GM23338 (cell line): ENCODE measurements around the gene CDK2. TPM values are rescaled to one million over a fixed set of nuclear protein-coding genes. Genes with fewer than 3 reads are reported as not detected.
"Not testable (repeated sequence)": the region's sequence is repeated elsewhere in the genome, so short reads cannot be mapped to it uniquely, and the experiment has no call there.

Experiments used
- ATAC-seq: fragments of 200-7000 bp; cut with Tn5 transposase; 3 replicates; pipeline ENCODE4 v1.9.1; 2020
- DNase-seq: peaks from one replicate; pipeline ENCODE4 v3.0.0-alpha.2; 2015; ENCODE audit warnings: low spot score
- H2AFZ ChIP-seq: fragments of 200-600 bp; sonication (generic); 2 replicates; pipeline ENCODE4 v1.8.0; 2016; ENCODE audit warnings: antibody characterized with exemption, mild to moderate bottlenecking, moderate library complexity
- H3F3A ChIP-seq: fragments of 200-600 bp; sonication (generic); replicated peaks from 2 replicates; pipeline ENCODE4 v1.8.0; 2017; ENCODE audit warnings: antibody characterized with exemption, mixed run types, low read depth
- H3K27ac ChIP-seq: fragments of 200-600 bp; sonication (generic); 2 replicates; pipeline ENCODE4 v1.6.1; 2016; ENCODE audit warnings: low read depth
- H3K27me3 ChIP-seq: fragments of 200-600 bp; sonication (generic); 2 replicates; pipeline ENCODE4 v1.8.0; 2016; ENCODE audit warnings: mild to moderate bottlenecking, mixed run types, moderate library complexity; ENCODE audit not compliant: insufficient read depth
- H3K36me3 ChIP-seq: fragments of 200-600 bp; sonication (generic); 2 replicates; pipeline ENCODE4 v1.8.0; 2016; ENCODE audit warnings: mild to moderate bottlenecking; ENCODE audit not compliant: insufficient read depth
- H3K4me1 ChIP-seq: fragments of 200-600 bp; sonication (generic); 2 replicates; pipeline ENCODE4 v1.8.0; 2016; ENCODE audit warnings: mild to moderate bottlenecking, moderate library complexity; ENCODE audit not compliant: insufficient read depth
- H3K4me2 ChIP-seq: fragments of 200-600 bp; sonication (generic); 2 replicates; pipeline ENCODE4 v1.7.1; 2017; ENCODE audit warnings: mixed run types
- H3K4me3 ChIP-seq: fragments of 200-600 bp; sonication (generic); 2 replicates; pipeline ENCODE4 v1.6.1; 2016; ENCODE audit warnings: mixed run types
- H3K79me2 ChIP-seq: fragments of 200-600 bp; sonication (generic); replicated peaks from 2 replicates; pipeline ENCODE4 v1.8.0; 2017; ENCODE audit warnings: mild to moderate bottlenecking; ENCODE audit not compliant: insufficient read depth
- H3K9me2 ChIP-seq: fragments of 200-600 bp; sonication (generic); 2 replicates; pipeline ENCODE4 v1.8.0; 2017; ENCODE audit not compliant: insufficient read depth
- H4K20me1 ChIP-seq: fragments of 200-600 bp; sonication (generic); replicated peaks from 2 replicates; pipeline ENCODE4 v1.8.0; 2017; ENCODE audit warnings: mild to moderate bottlenecking; ENCODE audit not compliant: insufficient read depth
- H3K27ac Mint-ChIP-seq: 2 replicates; pipeline ENCODE4 v1.8.0; 2020; ENCODE audit warnings: inconsistent platforms, mild to moderate bottlenecking, moderate library complexity, mixed read lengths
- H3K27me3 Mint-ChIP-seq: 3 replicates; pipeline ENCODE4 v1.8.0; 2022; ENCODE audit warnings: low read depth, mild to moderate bottlenecking, moderate library complexity, mixed read lengths, inconsistent platforms; ENCODE audit not compliant: insufficient read depth, poor library complexity
- H3K36me3 Mint-ChIP-seq: 3 replicates; pipeline ENCODE4 v1.8.0; 2021; ENCODE audit warnings: low read depth, mild to moderate bottlenecking, inconsistent platforms, moderate library complexity, mixed read lengths
- H3K4me1 Mint-ChIP-seq: 3 replicates; pipeline ENCODE4 v1.8.0; 2020; ENCODE audit warnings: mild to moderate bottlenecking, inconsistent platforms, mixed read lengths
- H3K4me3 Mint-ChIP-seq: 3 replicates; pipeline ENCODE4 v1.8.0; 2021; ENCODE audit warnings: moderate library complexity, mild to moderate bottlenecking, inconsistent platforms, mixed read lengths
- H3K9me3 Mint-ChIP-seq: 3 replicates; pipeline ENCODE4 v1.8.0; 2020; ENCODE audit warnings: moderate library complexity, mild to moderate bottlenecking, inconsistent platforms, mixed read lengths
- CREB1 ChIP-seq: fragments of 250-450 bp; sonication (Bioruptor Pico); IDR thresholded peaks from 2 replicates; pipeline ENCODE4 v1.5.0; 2020; ENCODE audit warnings: low read depth, mild to moderate bottlenecking, moderate library complexity
- EZH2 ChIP-seq: fragments of 200-600 bp; sonication (generic); IDR thresholded peaks from one replicate; pipeline ENCODE4 v1.8.0; 2017; ENCODE audit warnings: antibody characterized with exemption, mild to moderate bottlenecking, low read depth; ENCODE audit not compliant: unreplicated experiment
- EZH2phosphoT487 ChIP-seq: fragments of 200-600 bp; sonication (generic); IDR thresholded peaks from one replicate; pipeline ENCODE4 v1.8.1; 2018; ENCODE audit warnings: antibody characterized with exemption; ENCODE audit not compliant: unreplicated experiment
- JUNB ChIP-seq: IDR thresholded peaks from one replicate; pipeline ENCODE4 v1.6.1; 2016; ENCODE audit warnings: antibody characterized with exemption; ENCODE audit not compliant: unreplicated experiment
- NANOG ChIP-seq: IDR thresholded peaks from 2 replicates; pipeline ENCODE4 v1.6.1; 2016; ENCODE audit warnings: antibody characterized with exemption, borderline replicate concordance
- POLR2AphosphoS5 ChIP-seq: IDR thresholded peaks from 2 replicates; pipeline ENCODE4 v1.6.1; 2016; ENCODE audit warnings: antibody characterized with exemption, low read depth
- ZNF114 ChIP-seq: fragments of 250-450 bp; sonication (Bioruptor Pico); IDR thresholded peaks from 2 replicates; pipeline ENCODE4 v1.5.0; 2020; ENCODE audit warnings: mild to moderate bottlenecking, moderate library complexity
- ZNF331 ChIP-seq: fragments of 250-450 bp; sonication (Bioruptor Pico); IDR thresholded peaks from 2 replicates; pipeline ENCODE4 v1.5.0; 2020; ENCODE audit warnings: low read depth, mild to moderate bottlenecking, moderate library complexity
- polyA plus RNA-seq: library from polyadenylated mRNA; unstranded; fragments of >200 nt; fragmentation: Nextera tagmentation; extraction: Ambion mirVana; gene quantifications from 2 replicates; pipeline ENCODE4 v1.2.1, GENCODE V29; 2016
- total RNA-seq: library from RNA; depleted of rRNA; stranded (reverse); fragments of >200 nt; shearing (Covaris generic); gene quantifications from 2 replicates; pipeline ENCODE4 v1.2.3, GENCODE V29; 2014
- TF ChIP-seq, protein P1 (sequence below): IDR thresholded peaks from 2 replicates; pipeline ENCODE4 v1.6.1; 2016; ENCODE audit warnings: antibody characterized with exemption
- TF ChIP-seq, protein P2 (sequence below), 2 experiments: fragments of 200-600 bp in 1 of 2; sonication (generic) in 1 of 2; conservative IDR thresholded peaks; 2 replicates each; pipeline versions ENCODE4 v1.5.1 to v1.6.1; 2016 to 2017; ENCODE audit warnings: antibody characterized with exemption in 2 of 2, low read depth in 2 of 2, mild to moderate bottlenecking in 2 of 2, moderate library complexity in 1 of 2

The CDK2 gene
- total and polyA plus RNA-seq, 2 experiments from 2014 or later = 15.2 to 31.0 TPM

DNA sequence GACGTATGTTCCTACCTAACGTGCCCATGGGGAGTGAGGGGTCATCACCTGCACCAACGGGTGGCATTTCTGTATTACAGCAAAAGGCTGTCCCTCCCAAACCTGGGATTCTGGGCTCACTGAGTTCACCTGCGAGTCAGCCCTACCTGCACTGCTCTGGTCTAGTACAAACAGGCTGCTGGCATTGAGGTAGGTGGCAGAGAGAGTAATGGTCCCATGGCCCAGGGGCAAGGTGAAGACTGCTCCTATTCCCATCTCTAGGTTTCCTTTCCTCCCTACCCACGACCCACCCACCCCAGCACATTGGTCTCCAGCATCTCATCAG, 30.9 kb downstream of the CDK2 start:
- no peaks in the 10 kb centered on the region for H3K9me3 Mint-ChIP-seq

DNA sequence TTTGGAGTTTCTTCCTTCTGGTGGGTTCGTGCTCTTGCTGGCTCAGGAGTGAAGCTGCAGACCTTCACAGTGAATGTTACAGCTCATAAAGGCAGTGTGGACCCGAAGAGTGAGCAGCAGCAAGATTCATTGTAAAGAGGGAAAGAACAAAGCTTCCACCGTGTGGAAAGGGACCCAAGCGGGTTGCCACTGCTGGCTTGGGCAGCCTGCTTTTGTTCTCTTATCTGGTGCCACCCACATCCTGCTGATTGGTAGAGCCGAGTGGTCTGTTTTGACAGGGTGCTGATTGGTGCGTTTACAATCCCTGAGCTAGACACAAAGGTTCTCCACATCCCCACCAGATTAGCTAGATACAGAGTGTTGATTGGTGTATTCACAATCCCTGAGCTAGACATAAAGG, 32.9 kb downstream of the CDK2 start:
- H3K9me3 Mint-ChIP-seq, H3F3A ChIP-seq, H3K4me1 Mint-ChIP-seq, H3K4me3 ChIP-seq, DNase-seq, H3K4me2 ChIP-seq, H3K9me2 ChIP-seq, H3K4me3 Mint-ChIP-seq, H2AFZ ChIP-seq, H3K27me3 ChIP-seq, H3K27me3 Mint-ChIP-seq, ATAC-seq, H3K27ac ChIP-seq, H3K36me3 ChIP-seq, H3K79me2 ChIP-seq, H4K20me1 ChIP-seq, H3K4me1 ChIP-seq: not testable (repeated sequence)
- Mint-ChIP-seq H3K27ac (peak overlapping the region; percentile 21; the same call in 1 of the 2 replicates), H3K36me3 (peaks cover 39% of the 10 kb centered on the region)

More for the DNA sequence above, 30.9 kb downstream of the CDK2 start:
- Histone ChIP-seq H3K4me1 (0 out of 2 replicates have a peak, but pooled peaks cover 4% of the 10 kb centered on the region), H3K27ac (no peak overlapping the region), H3F3A (peaks cover 7% of the 10 kb centered on the region; the same call in 1 of the 2 replicates), H4K20me1 (no peaks in the 10 kb centered on the region), H3K9me2 (no peaks in the 10 kb centered on the region), H3K27me3 (no peaks in the 10 kb centered on the region), H3K36me3 (peaks cover 8% of the 10 kb centered on the region; the same call in 1 of the 2 replicates), H3K79me2 (peaks cover 8% of the 10 kb centered on the region; the same call in 1 of the 2 replicates), H3K4me2 (peak overlapping the region; percentile 81), H3K4me3 (peak overlapping the region; percentile 72), H2AFZ (peak overlapping the region; percentile 64)
- peak overlapping the region; percentile 93 for H3K27ac Mint-ChIP-seq
- peaks cover 8% of the 10 kb centered on the region for H3K27me3 Mint-ChIP-seq
- DNase-seq = no peak
- no peaks in the 10 kb centered on the region; the same call in 2 of the 3 replicates for H3K4me1 Mint-ChIP-seq
- peak overlapping the region; percentile 98 for H3K4me3 Mint-ChIP-seq
- peaks cover 41% of the 10 kb centered on the region for H3K36me3 Mint-ChIP-seq
- TF ChIP-seq ZNF331 (CRISPR knock-in tag) = no peak
- no peak for TF ChIP-seq EZH2
- TF ChIP-seq POLR2AphosphoS5 = no peak
- TF ChIP-seq CREB1 (CRISPR knock-in tag) = no peak
- no peak for TF ChIP-seq EZH2phosphoT487
- no peak for TF ChIP-seq ZNF114 (CRISPR knock-in tag)
- no peak for TF ChIP-seq JUNB
- TF ChIP-seq, protein P1, sequence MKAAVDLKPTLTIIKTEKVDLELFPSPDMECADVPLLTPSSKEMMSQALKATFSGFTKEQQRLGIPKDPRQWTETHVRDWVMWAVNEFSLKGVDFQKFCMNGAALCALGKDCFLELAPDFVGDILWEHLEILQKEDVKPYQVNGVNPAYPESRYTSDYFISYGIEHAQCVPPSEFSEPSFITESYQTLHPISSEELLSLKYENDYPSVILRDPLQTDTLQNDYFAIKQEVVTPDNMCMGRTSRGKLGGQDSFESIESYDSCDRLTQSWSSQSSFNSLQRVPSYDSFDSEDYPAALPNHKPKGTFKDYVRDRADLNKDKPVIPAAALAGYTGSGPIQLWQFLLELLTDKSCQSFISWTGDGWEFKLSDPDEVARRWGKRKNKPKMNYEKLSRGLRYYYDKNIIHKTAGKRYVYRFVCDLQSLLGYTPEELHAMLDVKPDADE = no peak
- no peak for TF ChIP-seq NANOG
- TF ChIP-seq, protein P2, sequence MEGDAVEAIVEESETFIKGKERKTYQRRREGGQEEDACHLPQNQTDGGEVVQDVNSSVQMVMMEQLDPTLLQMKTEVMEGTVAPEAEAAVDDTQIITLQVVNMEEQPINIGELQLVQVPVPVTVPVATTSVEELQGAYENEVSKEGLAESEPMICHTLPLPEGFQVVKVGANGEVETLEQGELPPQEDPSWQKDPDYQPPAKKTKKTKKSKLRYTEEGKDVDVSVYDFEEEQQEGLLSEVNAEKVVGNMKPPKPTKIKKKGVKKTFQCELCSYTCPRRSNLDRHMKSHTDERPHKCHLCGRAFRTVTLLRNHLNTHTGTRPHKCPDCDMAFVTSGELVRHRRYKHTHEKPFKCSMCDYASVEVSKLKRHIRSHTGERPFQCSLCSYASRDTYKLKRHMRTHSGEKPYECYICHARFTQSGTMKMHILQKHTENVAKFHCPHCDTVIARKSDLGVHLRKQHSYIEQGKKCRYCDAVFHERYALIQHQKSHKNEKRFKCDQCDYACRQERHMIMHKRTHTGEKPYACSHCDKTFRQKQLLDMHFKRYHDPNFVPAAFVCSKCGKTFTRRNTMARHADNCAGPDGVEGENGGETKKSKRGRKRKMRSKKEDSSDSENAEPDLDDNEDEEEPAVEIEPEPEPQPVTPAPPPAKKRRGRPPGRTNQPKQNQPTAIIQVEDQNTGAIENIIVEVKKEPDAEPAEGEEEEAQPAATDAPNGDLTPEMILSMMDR (conservative IDR thresholded peaks at IDR 0.05; ENCODE audit: low read depth in 2 of 2) = no peak
- ATAC-seq = peak; percentile 50

DNA sequence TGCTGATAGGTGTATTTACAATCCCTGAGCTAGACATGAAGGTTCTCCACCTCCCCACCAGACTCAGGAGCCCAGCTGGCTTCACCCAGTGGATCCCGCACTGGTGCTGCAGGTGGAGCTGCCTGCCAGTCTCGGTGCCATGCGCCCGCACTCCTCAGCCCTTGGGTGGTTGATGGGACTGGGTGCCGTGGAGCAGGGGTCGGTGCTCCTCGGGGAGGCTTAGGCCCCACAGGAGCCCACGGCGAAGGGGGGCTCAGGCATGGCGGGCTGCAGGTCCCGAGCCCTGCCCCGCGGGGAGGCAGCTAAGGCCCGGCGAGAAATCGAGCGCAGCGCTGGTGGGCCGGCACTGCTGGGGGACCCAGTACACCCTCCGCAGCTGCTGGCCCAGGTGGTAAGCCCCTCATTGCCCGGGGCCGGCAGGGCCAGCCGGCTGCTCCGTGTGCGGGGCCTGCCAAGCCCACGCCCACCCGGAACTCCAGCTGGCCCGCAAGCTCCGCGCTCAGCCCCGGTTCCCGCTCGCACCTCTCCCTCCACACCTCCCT, 33.4 kb downstream of the CDK2 start:
- not testable (repeated sequence) for H3K27me3 Mint-ChIP-seq, H3F3A ChIP-seq, H2AFZ ChIP-seq, H3K79me2 ChIP-seq, H3K4me1 ChIP-seq, H3K27ac Mint-ChIP-seq, H3K4me3 ChIP-seq, ATAC-seq, H4K20me1 ChIP-seq, H3K36me3 ChIP-seq, H3K9me2 ChIP-seq, H3K4me3 Mint-ChIP-seq, H3K27me3 ChIP-seq, H3K9me3 Mint-ChIP-seq, H3K4me2 ChIP-seq, H3K27ac ChIP-seq, DNase-seq, H3K4me1 Mint-ChIP-seq
- H3K36me3 Mint-ChIP-seq = peaks cover 44% of the 10 kb centered on the region
